ENCODE data around the gene STK4. TPM values are rescaled to one million over a fixed set of nuclear protein-coding genes. Genes with fewer than 3 reads are reported as not detected.
"Not testable (repeated sequence)": the region's sequence is repeated elsewhere in the genome, so short reads cannot be mapped to it uniquely, and the experiment has no call there.

Gene STK4
- total RNA-seq, 1 donor from 2014 or later = 17.7 TPM

- Histone ChIP-seq H3K9ac (ENCODE audit: low read depth in 1 of 3, low read length in 3 of 3) (no peak overlapping the region), H3K36me3 (ENCODE audit: control insufficient read depth in 3 of 3, insufficient read depth in 3 of 3, low read length in 3 of 3) (peaks cover 4 to 10% (median 8%) of the 10 kb centered on the region in 3 donors), H3K4me3 (ENCODE audit: low read length in 3 of 3) (no peak overlapping the region), H3K27me3 (ENCODE audit: control insufficient read depth in 3 of 3, insufficient read depth in 3 of 3, low read length in 3 of 3) (no peaks in the 10 kb centered on the region), H3K27ac (ENCODE audit: low read depth, low read length) (no peak overlapping the region), H3K9me3 (ENCODE audit: control insufficient read depth in 3 of 3, low read length in 3 of 3) (no peaks in the 10 kb centered on the region), H3K4me1 (ENCODE audit: control insufficient read depth in 3 of 3, insufficient read depth in 3 of 3, low read length in 3 of 3) (peaks cover 0 to 5% (median 0%) of the 10 kb centered on the region in 3 donors)
Measured at GRCh38 chr20:45008521-45009049, 42.3 kb downstream of the STK4 start.

GRCh38 chr20:45010399-45010828 is 44.1 kb downstream of the STK4 start:
- H3K9ac ChIP-seq (ENCODE audit: low read depth in 1 of 3, low read length in 3 of 3) = no peak overlapping the region
- no peaks in the 10 kb centered on the region for H3K9me3 ChIP-seq (ENCODE audit: control insufficient read depth in 3 of 3, low read length in 3 of 3)
- H3K27ac ChIP-seq (ENCODE audit: low read depth, low read length) = no peak overlapping the region
- no peak overlapping the region for H3K4me3 ChIP-seq (ENCODE audit: low read length in 3 of 3)
- H3K27me3 ChIP-seq (ENCODE audit: control insufficient read depth in 3 of 3, insufficient read depth in 3 of 3, low read length in 3 of 3) = no peaks in the 10 kb centered on the region
- H3K36me3 ChIP-seq (ENCODE audit: control insufficient read depth in 3 of 3, insufficient read depth in 3 of 3, low read length in 3 of 3) = peaks cover 4 to 10% (median 8%) of the 10 kb centered on the region in 3 donors
- H3K4me1 ChIP-seq (ENCODE audit: control insufficient read depth in 3 of 3, insufficient read depth in 3 of 3, low read length in 3 of 3) = peaks cover 0 to 5% (median 0%) of the 10 kb centered on the region in 3 donors

- Histone ChIP-seq H3K27ac (ENCODE audit: low read depth, low read length) (no peak overlapping the region), H3K9ac (ENCODE audit: low read depth in 1 of 3, low read length in 3 of 3) (no peak overlapping the region), H3K4me3 (ENCODE audit: low read length in 3 of 3) (no peak overlapping the region), H3K36me3 (ENCODE audit: control insufficient read depth in 3 of 3, insufficient read depth in 3 of 3, low read length in 3 of 3) (peaks cover 4 to 10% (median 8%) of the 10 kb centered on the region in 3 donors), H3K9me3 (ENCODE audit: control insufficient read depth in 3 of 3, low read length in 3 of 3) (no peaks in the 10 kb centered on the region), H3K4me1 (ENCODE audit: control insufficient read depth in 3 of 3, insufficient read depth in 3 of 3, low read length in 3 of 3) (peaks cover 0 to 5% (median 0%) of the 10 kb centered on the region in 3 donors), H3K27me3 (ENCODE audit: control insufficient read depth in 3 of 3, insufficient read depth in 3 of 3, low read length in 3 of 3) (no peaks in the 10 kb centered on the region)
Measured at GRCh38 chr20:45011108-45011526, 44.8 kb downstream of the STK4 start.

- peaks cover 0 to 7% (median 6%) of the 10 kb centered on the region in 3 donors for H3K36me3 ChIP-seq (ENCODE audit: control insufficient read depth in 3 of 3, insufficient read depth in 3 of 3, low read length in 3 of 3)
Measured at GRCh38 chr20:45012682-45013302, 46.5 kb downstream of the STK4 start.

GRCh38 chr20:45014131-45014530 is 47.8 kb downstream of the STK4 start:
- not testable (repeated sequence) for H3K4me1 ChIP-seq (ENCODE audit: control insufficient read depth in 3 of 3, insufficient read depth in 3 of 3, low read length in 3 of 3); H3K4me3 ChIP-seq (ENCODE audit: low read length in 3 of 3); H3K9ac ChIP-seq (ENCODE audit: low read depth in 1 of 3, low read length in 3 of 3); H3K9me3 ChIP-seq (ENCODE audit: control insufficient read depth in 3 of 3, low read length in 3 of 3); H3K27me3 ChIP-seq (ENCODE audit: control insufficient read depth in 3 of 3, insufficient read depth in 3 of 3, low read length in 3 of 3); H3K36me3 ChIP-seq (ENCODE audit: control insufficient read depth in 3 of 3, insufficient read depth in 3 of 3, low read length in 3 of 3); H3K27ac ChIP-seq (ENCODE audit: low read depth, low read length)

More at GRCh38 chr20:45012682-45013302, 46.5 kb downstream of the STK4 start:
- H3K27ac ChIP-seq (ENCODE audit: low read depth, low read length) = no peak overlapping the region
- H3K9ac ChIP-seq (ENCODE audit: low read depth in 1 of 3, low read length in 3 of 3) = no peak overlapping the region
- no peaks in the 10 kb centered on the region for H3K9me3 ChIP-seq (ENCODE audit: control insufficient read depth in 3 of 3, low read length in 3 of 3)
- peaks cover 0 to 5% (median 0%) of the 10 kb centered on the region in 3 donors for H3K4me1 ChIP-seq (ENCODE audit: control insufficient read depth in 3 of 3, insufficient read depth in 3 of 3, low read length in 3 of 3)
- no peak overlapping the region for H3K4me3 ChIP-seq (ENCODE audit: low read length in 3 of 3)
- no peaks in the 10 kb centered on the region for H3K27me3 ChIP-seq (ENCODE audit: control insufficient read depth in 3 of 3, insufficient read depth in 3 of 3, low read length in 3 of 3)

GRCh38 chr20:45014671-45015415 is 48.5 kb downstream of the STK4 start:
- no peaks in the 10 kb centered on the region for H3K9me3 ChIP-seq (ENCODE audit: control insufficient read depth in 3 of 3, low read length in 3 of 3)
- H3K9ac ChIP-seq (ENCODE audit: low read depth in 1 of 3, low read length in 3 of 3) = no peak overlapping the region
- H3K27ac ChIP-seq (ENCODE audit: low read depth, low read length) = no peak overlapping the region
- H3K36me3 ChIP-seq (ENCODE audit: control insufficient read depth in 3 of 3, insufficient read depth in 3 of 3, low read length in 3 of 3) = peaks cover 0 to 7% (median 0%) of the 10 kb centered on the region in 3 donors
- no peaks in the 10 kb centered on the region for H3K27me3 ChIP-seq (ENCODE audit: control insufficient read depth in 3 of 3, insufficient read depth in 3 of 3, low read length in 3 of 3)
- no peak overlapping the region for H3K4me3 ChIP-seq (ENCODE audit: low read length in 3 of 3)
- H3K4me1 ChIP-seq (ENCODE audit: control insufficient read depth in 3 of 3, insufficient read depth in 3 of 3, low read length in 3 of 3) = peaks cover 0 to 5% (median 0%) of the 10 kb centered on the region in 3 donors

GRCh38 chr20:45016089-45016671 is 49.9 kb downstream of the STK4 start:
- H3K4me1 ChIP-seq (ENCODE audit: control insufficient read depth in 3 of 3, insufficient read depth in 3 of 3, low read length in 3 of 3) = peaks cover 0 to 2% (median 0%) of the 10 kb centered on the region in 3 donors
- no peaks in the 10 kb centered on the region for H3K27me3 ChIP-seq (ENCODE audit: control insufficient read depth in 3 of 3, insufficient read depth in 3 of 3, low read length in 3 of 3)
- H3K9ac ChIP-seq (ENCODE audit: low read depth in 1 of 3, low read length in 3 of 3) = no peak overlapping the region
- H3K4me3 ChIP-seq (ENCODE audit: low read length in 3 of 3) = no peak overlapping the region
- H3K9me3 ChIP-seq (ENCODE audit: control insufficient read depth in 3 of 3, low read length in 3 of 3) = no peaks in the 10 kb centered on the region
- peaks cover 0 to 7% (median 0%) of the 10 kb centered on the region in 3 donors for H3K36me3 ChIP-seq (ENCODE audit: control insufficient read depth in 3 of 3, insufficient read depth in 3 of 3, low read length in 3 of 3)
- H3K27ac ChIP-seq (ENCODE audit: low read depth, low read length) = no peak overlapping the region

GRCh38 chr20:45017281-45017680 is 51.0 kb downstream of the STK4 start:
- H3K27me3 ChIP-seq (ENCODE audit: control insufficient read depth in 3 of 3, insufficient read depth in 3 of 3, low read length in 3 of 3) = no peaks in the 10 kb centered on the region
- no peaks in the 10 kb centered on the region for H3K9me3 ChIP-seq (ENCODE audit: control insufficient read depth in 3 of 3, low read length in 3 of 3)
- H3K9ac ChIP-seq (ENCODE audit: low read depth in 1 of 3, low read length in 3 of 3) = no peak overlapping the region
- H3K4me3 ChIP-seq (ENCODE audit: low read length in 3 of 3) = no peak overlapping the region
- H3K36me3 ChIP-seq (ENCODE audit: control insufficient read depth in 3 of 3, insufficient read depth in 3 of 3, low read length in 3 of 3) = peaks cover 0 to 7% (median 0%) of the 10 kb centered on the region in 3 donors
- H3K4me1 ChIP-seq (ENCODE audit: control insufficient read depth in 3 of 3, insufficient read depth in 3 of 3, low read length in 3 of 3) = no peaks in the 10 kb centered on the region
- H3K27ac ChIP-seq (ENCODE audit: low read depth, low read length) = no peak overlapping the region

- Histone ChIP-seq H3K27me3 (ENCODE audit: control insufficient read depth in 3 of 3, insufficient read depth in 3 of 3, low read length in 3 of 3) (no peaks in the 10 kb centered on the region), H3K36me3 (ENCODE audit: control insufficient read depth in 3 of 3, insufficient read depth in 3 of 3, low read length in 3 of 3) (peaks cover 0 to 7% (median 0%) of the 10 kb centered on the region in 3 donors), H3K4me3 (ENCODE audit: low read length in 3 of 3) (no peak overlapping the region), H3K9me3 (ENCODE audit: control insufficient read depth in 3 of 3, low read length in 3 of 3) (no peaks in the 10 kb centered on the region), H3K27ac (ENCODE audit: low read depth, low read length) (no peak overlapping the region), H3K9ac (ENCODE audit: low read depth in 1 of 3, low read length in 3 of 3) (no peak overlapping the region), H3K4me1 (ENCODE audit: control insufficient read depth in 3 of 3, insufficient read depth in 3 of 3, low read length in 3 of 3) (no peaks in the 10 kb centered on the region)
Measured at GRCh38 chr20:45017857-45018256, 51.5 kb downstream of the STK4 start.

All from skeletal muscle tissue (tissue), 4 donors.